ENCODE data around the gene PRM3. TPM values are rescaled to one million over a fixed set of nuclear protein-coding genes. Genes with fewer than 3 reads are reported as not detected.

Gene PRM3
- total RNA-seq, 2 experiments from 2014 or later, result not detected

DNA sequence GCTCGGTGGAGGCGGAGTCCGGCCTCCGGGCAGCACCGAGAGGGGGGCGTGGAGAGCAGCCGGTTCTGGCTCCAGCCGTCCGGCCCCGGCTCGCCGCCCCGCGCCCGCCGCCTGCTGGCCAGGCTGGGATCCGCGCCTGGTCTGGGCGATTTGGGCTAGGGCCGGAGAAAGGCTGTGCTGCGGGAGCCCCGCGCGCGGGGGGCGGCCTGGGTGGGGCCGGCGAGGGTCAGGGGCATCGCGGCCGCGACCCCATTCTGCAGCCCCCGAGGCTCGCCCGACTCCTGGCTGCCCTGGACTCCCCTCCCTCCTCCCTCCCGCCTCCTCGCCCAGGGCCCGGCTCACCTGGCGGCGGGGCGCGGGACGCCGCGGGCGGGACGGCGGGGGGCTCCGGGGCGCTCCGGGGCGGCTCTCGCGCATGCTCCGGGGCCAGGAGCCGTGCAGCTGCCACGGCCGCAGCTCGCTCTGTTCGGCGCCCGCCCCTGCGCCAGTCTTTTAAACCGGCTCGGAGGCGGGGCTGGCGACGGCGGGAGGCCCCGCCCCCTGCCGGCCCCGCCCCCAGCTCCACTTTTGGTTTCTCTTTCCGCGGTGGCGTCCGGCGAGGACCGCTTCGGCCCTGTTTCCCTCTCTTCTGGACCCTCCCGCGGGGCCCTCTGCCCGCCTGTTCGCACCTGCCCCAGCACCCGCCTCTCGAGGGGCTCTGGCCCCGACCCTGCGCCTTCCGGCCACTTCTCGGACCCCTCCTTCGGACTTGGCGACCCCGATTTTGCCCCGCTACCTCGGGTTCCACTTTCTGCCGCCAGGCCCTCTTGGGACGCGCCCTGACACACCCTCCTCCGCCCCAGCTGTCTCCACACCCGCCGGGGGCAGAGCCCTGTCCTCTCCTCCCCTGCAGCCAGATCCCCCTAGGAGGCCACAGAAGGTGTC lies 17.4 kb downstream of the PRM3 start, which contains the start of gene SOCS1:
Gene SOCS1, minus strand, starts transcription at position 468 of the 924 bp plus-strand sequence. CDS start 726 bp downstream, outside the sequence.
- Histone ChIP-seq H3K9me3 (ENCODE audit: low read length) (no peaks in the 10 kb centered on the region), H3K4me1 (ENCODE audit: insufficient read depth, low read length, poor library complexity, severe bottlenecking) (peaks cover 53% of the 10 kb centered on the region), H3K79me2 (ENCODE audit: insufficient read depth, low read depth, low read length) (peaks cover 34% of the 10 kb centered on the region), H4K20me1 (ENCODE audit: insufficient read depth, low read length) (peaks cover 25% of the 10 kb centered on the region), H3K27ac (ENCODE audit: low read depth, low read length, poor library complexity, severe bottlenecking) (peak within 1 kb of the TSS; percentile 61), H3K4me2 (ENCODE audit: low read length) (peak within 1 kb of the TSS; percentile 95), H3K36me3 (ENCODE audit: insufficient read depth, low read length) (peaks cover 46% of the 10 kb centered on the region), H2AFZ (ENCODE audit: low read length) (no peak within 1 kb of the TSS), H3K9me2 (ENCODE audit: insufficient read depth, low read length) (no peaks in the 10 kb centered on the region), H3K4me3 (ENCODE audit: low read depth, low read length, poor library complexity, severe bottlenecking) (peak within 1 kb of the TSS; percentile 95)
- TF ChIP-seq, protein P1, sequence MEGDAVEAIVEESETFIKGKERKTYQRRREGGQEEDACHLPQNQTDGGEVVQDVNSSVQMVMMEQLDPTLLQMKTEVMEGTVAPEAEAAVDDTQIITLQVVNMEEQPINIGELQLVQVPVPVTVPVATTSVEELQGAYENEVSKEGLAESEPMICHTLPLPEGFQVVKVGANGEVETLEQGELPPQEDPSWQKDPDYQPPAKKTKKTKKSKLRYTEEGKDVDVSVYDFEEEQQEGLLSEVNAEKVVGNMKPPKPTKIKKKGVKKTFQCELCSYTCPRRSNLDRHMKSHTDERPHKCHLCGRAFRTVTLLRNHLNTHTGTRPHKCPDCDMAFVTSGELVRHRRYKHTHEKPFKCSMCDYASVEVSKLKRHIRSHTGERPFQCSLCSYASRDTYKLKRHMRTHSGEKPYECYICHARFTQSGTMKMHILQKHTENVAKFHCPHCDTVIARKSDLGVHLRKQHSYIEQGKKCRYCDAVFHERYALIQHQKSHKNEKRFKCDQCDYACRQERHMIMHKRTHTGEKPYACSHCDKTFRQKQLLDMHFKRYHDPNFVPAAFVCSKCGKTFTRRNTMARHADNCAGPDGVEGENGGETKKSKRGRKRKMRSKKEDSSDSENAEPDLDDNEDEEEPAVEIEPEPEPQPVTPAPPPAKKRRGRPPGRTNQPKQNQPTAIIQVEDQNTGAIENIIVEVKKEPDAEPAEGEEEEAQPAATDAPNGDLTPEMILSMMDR (conservative IDR thresholded peaks at IDR 0.05; ENCODE audit: low read length), result peak; percentile 81
- no peak for TF ChIP-seq EZH2phosphoT487 (IDR thresholded peaks at IDR 0.05; ENCODE audit: borderline replicate concordance, low read depth, low read length)
- DNase-seq (ENCODE audit: low spot score), result peak; percentile 89
- ChIA-PET POLR2A (interaction anchor here (0.6 to 3.2 kb wide), 25 partner anchors 10 to 712 kb away, joined by 3 to 20 read pairs (median 4); no protein-coding TSS in a partner anchor), CTCF (ENCODE audit: unreplicated experiment) (interaction anchor here (0.5 to 2.0 kb wide), 12 partner anchors 20 to 264 kb away, joined by 3 to 19 read pairs (median 5); no protein-coding TSS in a partner anchor)
- intact Hi-C loops (cut with micrococcal nuclease; ENCODE audit: unreplicated experiment), result loop anchor here (1.0 to 2.0 kb wide), 6 partner anchors 38 to 283 kb away; partner anchors contain the start of gene RMI2
- BruUV-seq (replicated peaks), result no TSS peak

DNA sequence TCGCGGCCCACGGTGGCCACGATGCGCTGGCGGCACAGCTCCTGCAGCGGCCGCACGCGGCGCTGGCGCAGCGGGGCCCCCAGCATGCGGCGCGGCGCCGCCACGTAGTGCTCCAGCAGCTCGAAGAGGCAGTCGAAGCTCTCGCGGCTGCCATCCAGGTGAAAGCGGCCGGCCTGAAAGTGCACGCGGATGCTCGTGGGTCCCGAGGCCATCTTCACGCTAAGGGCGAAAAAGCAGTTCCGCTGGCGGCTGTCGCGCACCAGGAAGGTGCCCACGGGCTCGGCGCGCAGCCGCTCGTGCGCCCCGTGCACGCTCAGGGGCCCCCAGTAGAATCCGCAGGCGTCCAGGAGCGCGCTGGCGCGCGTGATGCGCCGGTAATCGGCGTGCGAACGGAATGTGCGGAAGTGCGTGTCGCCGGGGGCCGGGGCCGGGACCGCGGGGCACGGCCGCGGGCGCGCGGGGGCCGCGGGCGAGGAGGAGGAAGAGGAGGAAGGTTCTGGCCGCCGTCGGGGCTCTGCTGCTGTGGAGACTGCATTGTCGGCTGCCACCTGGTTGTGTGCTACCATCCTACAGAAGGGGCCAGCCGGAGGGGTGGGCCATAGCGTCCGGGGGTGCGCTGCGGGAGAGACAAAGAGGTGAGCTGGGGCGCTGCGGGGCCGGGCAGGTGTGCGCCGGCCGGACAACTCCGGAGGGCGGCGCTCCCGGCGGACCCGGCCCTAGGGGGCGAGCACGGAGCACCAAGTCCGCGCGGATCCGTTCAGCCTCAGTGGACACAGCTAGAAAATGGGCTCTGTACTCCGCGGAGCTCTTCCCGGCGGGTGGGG lies 18.3 kb downstream of the PRM3 start:
- peak overlapping the region; percentile 95 for H3K4me3 ChIP-seq (ENCODE audit: low read depth, low read length, poor library complexity, severe bottlenecking)
- H2AFZ ChIP-seq (ENCODE audit: low read length), result no peak overlapping the region
- peaks cover 25% of the 10 kb centered on the region for H4K20me1 ChIP-seq (ENCODE audit: insufficient read depth, low read length)
- peak; percentile 85 for DNase-seq (ENCODE audit: low spot score)
- no peaks in the 10 kb centered on the region for H3K9me2 ChIP-seq (ENCODE audit: insufficient read depth, low read length)
- H3K9me3 ChIP-seq (ENCODE audit: low read length), result no peaks in the 10 kb centered on the region
- peaks cover 53% of the 10 kb centered on the region for H3K4me1 ChIP-seq (ENCODE audit: insufficient read depth, low read length, poor library complexity, severe bottlenecking)
- CTCF ChIA-PET (ENCODE audit: unreplicated experiment), result interaction anchor here (0.6 to 2.0 kb wide), 13 partner anchors 19 to 263 kb away, joined by 3 to 19 read pairs (median 4); no protein-coding TSS in a partner anchor
- intact Hi-C loops (cut with micrococcal nuclease; ENCODE audit: unreplicated experiment), result loop anchor here (1.0 to 5.0 kb wide), 4 partner anchors 56 to 291 kb away; no protein-coding TSS in a partner anchor
- H3K4me2 ChIP-seq (ENCODE audit: low read length), result peak overlapping the region; percentile 95
- POLR2A ChIA-PET, result interaction anchor here (0.6 to 3.2 kb wide), 21 partner anchors 30 to 713 kb away, joined by 3 to 20 read pairs (median 4); no protein-coding TSS in a partner anchor
- H3K79me2 ChIP-seq (ENCODE audit: insufficient read depth, low read depth, low read length), result peaks cover 34% of the 10 kb centered on the region
- H3K27ac ChIP-seq (ENCODE audit: low read depth, low read length, poor library complexity, severe bottlenecking), result peak overlapping the region; percentile 61
- no TSS peak for BruUV-seq (replicated peaks)
- H3K36me3 ChIP-seq (ENCODE audit: insufficient read depth, low read length), result peaks cover 46% of the 10 kb centered on the region
- TF ChIP-seq, protein P1 (conservative IDR thresholded peaks at IDR 0.05; ENCODE audit: low read length), result no peak
- TF ChIP-seq EZH2phosphoT487 (IDR thresholded peaks at IDR 0.05; ENCODE audit: borderline replicate concordance, low read depth, low read length), result no peak
